CD4-positive, alpha-beta T cell treated with Interleukin-1 beta for 1 hour (primary cell): ENCODE data around the gene FAM171A1.
"Not testable (repeated sequence)": the region's sequence is repeated elsewhere in the genome, so short reads cannot be mapped to it uniquely, and the experiment has no call there.

Experiments used
- DNase-seq, 2 donors: peaks; one replicate each; pipeline ENCODE4 v3.0.0-alpha.2; 2020 to 2022

The FAM171A1 gene

GRCh38 chr10:15236340-15236739 is 134.7 kb downstream of the FAM171A1 start:
- DNase-seq, result no peak

DNA sequence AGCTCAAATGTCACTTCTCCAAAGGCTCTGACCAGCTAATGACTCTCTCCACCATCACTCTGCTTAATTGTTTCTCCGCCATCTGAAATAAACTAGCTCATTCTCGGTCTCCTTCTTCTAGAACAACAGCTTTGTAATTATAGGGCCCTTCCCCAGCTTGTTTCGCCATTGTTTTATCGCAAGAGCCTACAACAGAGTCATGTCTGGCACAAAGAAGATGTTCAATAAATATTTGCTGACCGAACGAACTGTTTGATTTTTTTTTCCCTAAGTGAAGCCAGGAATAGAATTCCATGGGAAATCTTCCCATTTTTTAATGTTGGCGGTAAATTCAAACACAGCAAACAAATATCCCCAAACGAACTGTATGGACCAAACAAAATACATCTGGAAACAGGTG is 138.8 kb downstream of the FAM171A1 start:
- no peak for DNase-seq

DNA sequence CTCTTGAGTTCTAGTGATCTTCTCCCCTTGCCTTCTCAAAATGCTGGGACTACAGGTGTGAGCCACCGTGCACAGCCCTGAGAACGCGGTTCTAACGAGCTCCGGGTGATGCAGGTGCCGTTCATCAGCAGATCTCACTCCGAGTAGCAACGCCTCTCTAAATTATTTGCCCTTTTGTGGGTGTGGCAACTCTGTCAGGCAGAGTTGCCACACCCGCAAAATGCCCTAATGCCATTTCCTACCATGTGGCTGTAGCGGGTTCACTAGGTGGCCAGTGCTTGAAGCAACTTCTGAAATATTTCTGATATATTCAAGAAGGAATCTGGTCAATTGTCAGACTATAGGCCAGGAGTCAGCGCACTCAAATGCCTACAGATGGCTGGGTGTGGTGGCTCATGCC is 139.7 kb downstream of the FAM171A1 start:
- no peak for DNase-seq

DNA sequence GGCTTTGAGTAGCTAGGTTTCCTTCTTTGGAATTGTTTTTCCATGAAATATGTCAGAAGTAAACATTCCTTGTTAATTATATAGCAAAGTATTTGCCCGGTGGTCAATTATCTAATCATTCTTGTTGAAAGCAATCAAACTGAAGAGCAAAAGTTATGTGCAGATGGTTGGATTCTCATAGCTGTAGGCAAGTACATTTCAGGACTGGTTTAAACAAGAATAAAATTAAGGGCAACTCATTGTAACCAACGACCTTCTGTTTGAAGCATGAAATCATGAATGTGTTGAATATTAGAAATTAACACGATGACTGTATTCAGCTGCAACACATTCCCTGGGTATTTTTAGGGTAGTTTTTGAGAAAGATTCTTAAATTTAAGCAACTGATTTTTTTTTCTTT is 140.8 kb downstream of the FAM171A1 start:
- DNase-seq, result no peak

DNA sequence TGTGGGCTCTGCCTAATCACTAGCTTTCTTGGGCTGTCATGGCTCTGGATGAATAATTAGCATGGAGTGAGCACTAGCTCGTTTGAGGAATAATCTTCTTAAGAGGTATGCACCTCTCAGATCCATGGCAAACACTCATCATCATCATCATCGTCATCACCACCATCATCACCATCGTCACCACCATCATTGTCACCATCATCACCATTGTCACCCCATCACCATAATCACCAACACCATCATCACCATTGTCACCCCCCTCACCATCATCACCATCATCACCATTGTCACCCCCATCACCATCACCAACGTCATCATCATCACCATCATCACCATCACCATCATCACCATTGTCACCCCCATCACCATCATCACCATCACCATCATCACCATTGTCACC is 141.8 kb downstream of the FAM171A1 start:
- DNase-seq, result no peak

DNA sequence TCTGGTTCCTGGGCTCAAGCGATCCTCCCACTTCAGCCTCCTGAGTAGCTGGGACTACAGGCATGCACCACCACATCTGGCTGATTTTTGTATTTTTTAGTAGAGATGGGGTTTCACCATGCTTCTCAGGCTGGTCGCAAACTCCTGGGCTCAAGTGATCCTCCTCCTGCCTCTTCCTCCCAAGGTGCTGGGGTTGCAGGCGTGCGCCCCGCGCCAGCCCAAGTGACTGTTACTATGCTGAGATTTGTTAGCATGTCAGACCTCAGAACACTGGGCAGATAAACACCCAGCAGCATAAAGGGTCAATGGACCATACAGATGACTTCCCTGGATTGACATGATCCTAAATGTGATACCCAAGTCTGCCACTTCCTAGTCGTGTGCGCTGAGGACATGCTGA is 142.7 kb downstream of the FAM171A1 start:
- no peak for DNase-seq

DNA sequence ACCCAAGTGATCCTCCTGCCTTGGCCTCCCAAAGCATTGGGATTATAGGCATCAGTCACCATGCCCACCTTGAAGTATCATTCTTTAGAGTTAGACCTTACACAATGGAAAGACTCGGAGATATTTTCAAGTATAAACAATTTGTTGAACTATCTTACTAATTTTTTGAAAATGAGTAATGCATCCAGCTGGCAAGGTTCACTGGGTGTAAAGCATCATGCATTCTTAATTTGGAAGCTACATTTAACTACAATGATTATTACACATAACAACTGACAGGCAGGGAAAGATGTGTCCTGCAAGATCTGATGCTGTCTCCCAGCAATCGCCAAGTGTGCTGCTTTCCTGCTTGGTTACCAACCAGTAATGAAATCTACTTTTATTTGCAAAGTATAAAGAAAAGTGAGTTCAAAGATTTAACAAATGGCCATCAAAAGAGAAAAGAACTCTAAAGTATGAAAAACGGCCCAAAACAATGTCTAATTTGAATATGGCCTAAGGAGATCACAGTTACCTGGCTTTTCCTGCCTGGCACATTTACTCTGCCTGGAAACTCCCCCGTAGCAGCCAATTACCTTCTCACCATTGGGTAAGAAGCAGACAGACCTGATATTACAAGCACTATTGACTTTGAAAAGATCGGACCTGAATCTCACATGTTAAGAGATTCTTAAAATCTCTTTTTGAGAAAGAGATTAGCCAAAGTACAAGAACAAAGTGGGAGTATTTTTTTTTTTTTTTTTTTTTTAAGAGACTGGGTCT is 143.3 kb downstream of the FAM171A1 start:
- DNase-seq, result no peak

- DNase-seq, result no peak
These were observed 145.6 kb downstream of the FAM171A1 start for GRCh38 chr10:15225511-15225910.

- no peak for DNase-seq
These were observed 146.1 kb downstream of the FAM171A1 start for GRCh38 chr10:15224948-15225347.

DNA sequence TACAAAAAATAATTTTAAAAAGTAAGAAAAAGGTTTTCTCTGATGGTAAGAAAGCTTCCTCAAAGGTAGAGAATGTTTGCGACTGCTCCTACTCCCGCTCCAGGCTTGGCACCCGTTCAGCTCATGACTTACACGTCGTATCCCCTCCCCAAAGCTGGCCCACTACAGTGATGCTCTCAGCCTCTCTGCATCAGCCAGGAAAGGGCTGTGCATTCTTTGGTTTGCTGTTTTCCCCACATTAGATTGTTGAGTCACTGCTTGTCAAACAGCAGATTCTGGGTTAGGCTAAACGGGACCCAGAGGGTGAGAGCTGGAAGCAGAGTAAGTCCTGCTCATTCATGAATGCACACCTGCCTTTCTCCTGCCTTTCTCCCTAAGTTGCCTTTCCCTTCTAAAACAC is 147.9 kb downstream of the FAM171A1 start:
- no peak for DNase-seq

- DNase-seq, result no peak
These were observed 148.6 kb downstream of the FAM171A1 start for GRCh38 chr10:15222511-15222910.

GRCh38 chr10:15220445-15220844 is 150.6 kb downstream of the FAM171A1 start:
- DNase-seq, result no peak

DNA sequence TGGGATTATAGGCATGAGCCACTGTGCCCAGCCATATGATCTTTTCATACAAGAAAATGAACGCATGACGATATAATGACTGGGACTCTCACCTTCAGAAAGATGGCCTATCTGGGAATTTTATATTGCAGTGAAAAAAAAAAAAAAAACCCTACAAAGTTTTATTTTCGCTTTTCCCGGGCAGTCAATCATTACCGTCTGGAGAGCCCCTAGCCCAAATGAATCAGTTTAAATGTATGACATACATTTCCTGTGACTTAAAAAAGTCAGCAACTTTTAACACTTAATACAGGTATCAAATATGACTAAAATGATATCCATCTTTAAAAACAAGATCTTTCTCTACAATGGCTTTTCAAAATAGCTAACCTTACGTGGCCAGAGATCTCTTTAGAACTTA is 154.4 kb downstream of the FAM171A1 start:
- DNase-seq, result no peak

- DNase-seq, result no peak
These were observed 156.9 kb downstream of the FAM171A1 start for GRCh38 chr10:15214237-15214636.

DNA sequence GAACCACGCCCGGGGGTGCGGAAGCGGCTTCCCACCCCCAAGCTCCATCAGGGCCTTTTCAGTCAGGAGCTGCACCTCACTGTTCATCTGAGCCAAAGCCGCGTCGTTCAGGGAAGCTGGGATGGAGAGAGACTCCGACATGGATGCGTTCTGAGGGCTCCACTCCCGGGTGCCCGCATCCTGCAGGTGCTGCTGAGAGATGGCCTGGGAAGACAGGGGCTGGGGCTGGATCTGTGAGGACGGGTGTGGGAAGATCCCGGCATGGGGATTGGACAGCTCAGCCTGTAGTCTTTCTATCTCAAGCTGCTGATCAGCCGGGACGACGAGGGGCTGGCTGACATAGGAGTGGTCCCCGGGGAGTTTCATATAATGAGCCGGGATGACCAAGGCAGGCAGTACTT is 157.6 kb downstream of the FAM171A1 start:
- no peak for DNase-seq

- no peak for DNase-seq
These were observed 159.6 kb downstream of the FAM171A1 start for GRCh38 chr10:15211464-15211979.

GRCh38 chr10:15210521-15210920 is 160.6 kb downstream of the FAM171A1 start:
- no peak for DNase-seq

DNA sequence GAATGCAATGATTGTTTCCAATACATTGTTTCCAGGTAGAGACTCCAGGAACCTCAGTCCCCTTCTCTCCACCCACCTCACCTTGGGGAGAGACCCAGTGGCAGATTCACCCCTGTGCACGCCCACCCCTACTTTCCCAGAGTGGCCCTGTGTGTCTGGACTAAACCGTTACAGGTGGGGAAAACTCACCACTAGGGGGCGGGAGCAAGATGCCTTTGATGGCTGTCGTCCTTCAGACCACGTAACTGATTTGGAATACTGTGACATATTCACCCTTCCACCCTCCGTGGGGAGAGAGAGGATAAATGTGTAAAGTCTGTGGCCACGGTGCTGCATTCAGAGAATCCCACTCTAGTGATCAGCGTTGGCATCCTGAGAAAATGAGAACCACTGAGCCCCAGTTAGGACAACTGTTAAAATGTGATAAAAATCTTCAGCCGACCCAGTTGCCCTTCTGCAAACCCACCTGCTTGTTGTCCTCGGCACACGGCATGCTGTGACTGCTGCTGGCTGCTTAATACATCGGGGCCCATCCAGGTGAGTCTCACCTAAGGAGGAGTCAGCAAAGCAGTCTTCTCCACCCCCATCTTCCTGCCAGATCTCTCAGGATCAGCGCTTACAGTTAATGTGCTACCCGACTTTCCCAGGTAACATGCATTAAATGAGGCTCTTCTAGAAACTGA is 161.1 kb downstream of the FAM171A1 start:
- DNase-seq, result peak; percentile 72 to 80

GRCh38 chr10:15208221-15208620 is 162.9 kb downstream of the FAM171A1 start:
- no peak for DNase-seq

DNA sequence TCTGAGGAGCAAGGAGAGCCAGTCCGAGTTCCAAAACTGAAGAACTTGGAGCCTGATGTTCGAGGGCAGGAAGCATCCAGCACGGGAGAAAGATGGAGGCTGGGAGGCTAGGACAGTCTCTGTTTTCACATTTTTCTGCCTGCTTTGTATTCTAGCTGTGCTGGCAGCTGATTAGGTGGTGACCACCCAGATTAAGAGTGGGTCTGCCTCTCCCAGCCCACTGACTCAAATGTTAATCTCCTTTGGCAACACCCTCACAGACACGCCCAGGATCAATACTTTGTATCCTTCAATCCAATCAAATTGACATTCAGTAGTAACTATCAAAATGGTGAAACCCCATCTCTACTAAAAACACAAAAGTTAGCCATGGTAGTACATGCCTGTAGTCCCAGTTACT is 163.7 kb downstream of the FAM171A1 start:
- DNase-seq, result not testable (repeated sequence)

DNA sequence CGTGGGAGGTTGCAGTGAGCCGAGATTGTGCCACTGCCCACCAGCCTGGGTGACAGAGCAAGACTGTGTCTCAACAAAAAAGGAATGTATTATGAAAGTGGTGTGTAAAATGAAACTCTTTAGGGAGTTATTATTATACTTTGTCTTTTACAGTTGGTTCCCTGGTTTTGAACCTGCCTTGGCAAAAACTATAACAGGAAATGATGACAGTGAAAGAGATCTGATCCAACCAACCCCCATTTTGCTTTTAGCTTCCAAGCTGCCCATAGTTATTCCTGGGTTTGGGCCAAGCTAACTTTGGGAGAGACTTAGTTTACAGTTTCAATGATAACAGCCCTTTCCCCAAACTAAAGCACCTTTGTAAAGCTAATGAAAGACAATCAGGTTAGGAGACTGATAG is 168.4 kb downstream of the FAM171A1 start:
- DNase-seq, result no peak

DNA sequence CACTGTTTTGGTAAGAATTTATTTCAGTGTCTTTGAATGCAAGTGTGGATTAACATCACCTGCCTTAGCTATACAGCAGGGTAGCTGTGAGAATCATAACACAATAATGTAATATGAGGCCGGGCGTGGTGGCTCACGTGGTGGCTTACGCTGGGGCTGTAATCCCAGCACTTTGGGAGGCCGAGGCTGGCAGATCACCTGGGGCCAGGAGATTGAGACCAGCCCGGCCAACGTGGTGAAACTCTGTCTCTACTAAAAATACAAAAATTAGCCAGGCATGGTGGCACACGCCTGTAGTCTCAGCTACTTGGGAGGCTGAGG is 168.8 kb downstream of the FAM171A1 start:
- not testable (repeated sequence) for DNase-seq

DNA sequence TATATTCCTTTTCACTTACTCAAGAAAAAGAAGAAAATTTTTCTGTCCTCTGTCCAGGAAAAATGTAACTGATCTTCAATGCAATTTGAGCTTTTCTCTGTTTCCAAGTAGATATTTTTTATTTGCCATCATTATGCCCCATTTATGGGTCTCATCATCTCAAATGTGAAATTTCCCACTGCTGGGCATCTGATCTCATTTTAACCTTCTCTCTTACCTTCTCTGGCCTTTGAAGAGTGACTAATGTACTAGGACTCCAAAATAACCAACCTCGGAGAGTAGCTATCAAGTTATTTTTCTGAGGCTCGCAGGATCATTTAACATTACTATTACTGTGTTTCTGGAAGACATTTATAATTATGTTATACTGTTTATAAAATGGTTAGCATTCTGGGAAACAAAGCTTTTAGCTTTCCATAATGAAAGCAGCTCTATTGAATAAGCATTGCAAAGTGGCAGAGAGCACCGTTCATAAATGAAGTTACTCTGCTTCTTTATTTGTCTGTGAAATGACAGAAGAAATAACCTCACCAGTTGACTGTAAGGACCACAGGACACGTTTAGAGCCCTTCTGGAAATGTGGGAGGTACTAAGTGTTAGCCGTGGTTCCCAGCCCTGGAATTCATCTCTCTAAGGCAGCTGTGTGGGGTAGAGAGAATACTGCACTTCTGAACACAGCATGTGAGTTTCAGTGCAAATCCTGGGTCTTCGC is 169.3 kb downstream of the FAM171A1 start:
- DNase-seq, result no peak

GRCh38 chr10:15200626-15201025 is 170.5 kb downstream of the FAM171A1 start:
- no peak for DNase-seq
